A549 (cell line): Measurements from ENCODE around the gene TTC3. TPM values are rescaled to one million over a fixed set of nuclear protein-coding genes. Genes with fewer than 3 reads are reported as not detected.

Experiments used
- ATAC-seq, 2 experiments: fragments of 200-7000 bp in 1 of 2; fragments of >200 bp in 1 of 2; cut with Nextera tagmentation in 1 of 2; cut with Tn5 transposase in 1 of 2; 3 replicates each; pipeline versions ENCODE4 v1.8.0 to v1.9.1; 2018 to 2020; ENCODE audit warnings: mild to moderate bottlenecking in 1 of 2, moderate library complexity in 1 of 2
- CTCF ChIA-PET: fragments of 300-600 bp; sonication (Branson Sonifier 250); formaldehyde crosslinking; extraction: SDS; loops from one replicate; lab custom pipeline; 2021; ENCODE audit warnings: antibody characterized with exemption, inconsistent platforms; lab: Yijun Ruan, JAX
- POLR2A ChIA-PET: fragments of 350-600 bp; formaldehyde crosslinking; extraction: SDS; loops from one replicate; lab custom pipeline; 2021; ENCODE audit warnings: antibody characterized with exemption, inconsistent platforms; lab: Yijun Ruan, JAX
- DNase-seq, 2 experiments: peaks; one replicate each; pipeline versions ENCODE4 v3.0.0 to v3.0.0-alpha.2; 2011 to 2016; ENCODE audit warnings: low read depth in 1 of 2, low spot score in 1 of 2
- FAIRE-seq: peaks from 2 replicates; lab custom pipeline; 2011; peaks lifted over from hg19 to GRCh38; lab: Jason Lieb, UNC
- H3K27ac ChIP-seq, 2 experiments: fragments of >200 bp; sonication (Bioruptor Twin); formaldehyde crosslinking; 3 replicates each; pipeline ENCODE4 v1.5.1; 2016 to 2017
- H3K4me1 ChIP-seq: fragments of >200 bp; sonication (Bioruptor Twin); formaldehyde crosslinking; 3 replicates; pipeline ENCODE4 v1.6.1; 2016
- H3K4me2 ChIP-seq: fragments of >200 bp; sonication (Bioruptor Twin); formaldehyde crosslinking; 3 replicates; pipeline ENCODE4 v1.6.1; 2016
- H3K4me3 ChIP-seq: fragments of >200 bp; sonication (Bioruptor Twin); formaldehyde crosslinking; 3 replicates; pipeline ENCODE4 v1.5.1; 2016
- H3K9me3 ChIP-seq: fragments of >200 bp; sonication (Bioruptor Twin); formaldehyde crosslinking; 3 replicates; pipeline ENCODE4 v1.6.1; 2016
- ATOH8 ChIP-seq: fragments of 250-450 bp; sonication (Bioruptor Pico); IDR thresholded peaks from 2 replicates; pipeline ENCODE4 v1.5.0; 2020; ENCODE audit warnings: low read depth, mild to moderate bottlenecking, moderate library complexity
- CBX8 ChIP-seq: fragments of 200-600 bp; sonication (generic); IDR thresholded peaks from 2 replicates; pipeline ENCODE4 v1.6.1; 2016
- CHD2 ChIP-seq: fragments of 150-350 bp; IDR thresholded peaks from 2 replicates; pipeline ENCODE4 v1.6.1; 2014; ENCODE audit warnings: low read length; ENCODE audit not compliant: partially characterized antibody
- CHD4 ChIP-seq: fragments of 200-600 bp; sonication (generic); IDR thresholded peaks from 2 replicates; pipeline ENCODE4 v1.6.1; 2016; ENCODE audit warnings: antibody characterized with exemption, mild to moderate bottlenecking, borderline replicate concordance
- EHF ChIP-seq: fragments of 250-450 bp; sonication (Bioruptor Pico); IDR thresholded peaks from 2 replicates; pipeline ENCODE4 v1.5.0; 2020; ENCODE audit warnings: mild to moderate bottlenecking
- FOSL2 ChIP-seq, 2 experiments: fragments of 450-650 bp in 1 of 2; fragments of >200 bp in 1 of 2; sonication (Bioruptor Twin) in 1 of 2; formaldehyde crosslinking; IDR thresholded peaks; 2 replicates each; pipeline versions ENCODE4 v1.5.0 to v1.6.1; 2016 to 2020; ENCODE audit warnings: mild to moderate bottlenecking in 1 of 2, moderate library complexity in 1 of 2
- HDAC2 ChIP-seq: fragments of 200-600 bp; sonication (generic); IDR thresholded peaks from 2 replicates; pipeline ENCODE4 v1.6.1; 2016
- HES2 ChIP-seq: fragments of >200 bp; sonication (Bioruptor Twin); formaldehyde crosslinking; IDR thresholded peaks from 2 replicates; pipeline ENCODE4 v1.6.1; 2016
- HOXB13 ChIP-seq: fragments of 250-450 bp; sonication (Bioruptor Pico); IDR thresholded peaks from 2 replicates; pipeline ENCODE4 v1.5.0; 2020; ENCODE audit warnings: low read depth, mild to moderate bottlenecking, moderate library complexity
- HOXB5 ChIP-seq: fragments of 250-450 bp; sonication (Bioruptor Pico); IDR thresholded peaks from 2 replicates; pipeline ENCODE4 v1.5.0; 2020; ENCODE audit warnings: mild to moderate bottlenecking, moderate library complexity
- KDM5A ChIP-seq: fragments of 200-600 bp; sonication (generic); IDR thresholded peaks from 2 replicates; pipeline ENCODE4 v1.6.1; 2016; ENCODE audit warnings: antibody characterized with exemption, mild to moderate bottlenecking
- MAX ChIP-seq: IDR thresholded peaks from 2 replicates; pipeline ENCODE4 v1.6.1; 2012
- MYC ChIP-seq: IDR thresholded peaks from 2 replicates; pipeline ENCODE4 v1.6.1; 2012; ENCODE audit warnings: mild to moderate bottlenecking, inconsistent platforms, low read length, improper control_type of control experiment, borderline replicate concordance
- PBX3 ChIP-seq: IDR thresholded peaks from 2 replicates; pipeline ENCODE4 v1.6.1; 2012
- RCOR1 ChIP-seq: fragments of 150-350 bp; IDR thresholded peaks from 2 replicates; pipeline ENCODE4 v1.6.1; 2014; ENCODE audit warnings: antibody characterized with exemption, low read length, low read depth
- REST ChIP-seq: fragments of 200-600 bp; sonication (generic); IDR thresholded peaks from 2 replicates; pipeline ENCODE4 v1.6.1; 2016; ENCODE audit warnings: antibody characterized with exemption, mild to moderate bottlenecking, moderate library complexity
- SMC3 ChIP-seq: fragments of >200 bp; sonication (Bioruptor Twin); formaldehyde crosslinking; IDR thresholded peaks from 3 replicates; pipeline ENCODE4 v1.6.1; 2018; ENCODE audit warnings: inconsistent platforms
- USF2 ChIP-seq: fragments of 450-650 bp; IDR thresholded peaks from 2 replicates; pipeline ENCODE4 v1.6.1; 2014; ENCODE audit warnings: antibody characterized with exemption
- ZFP36 ChIP-seq: fragments of 450-650 bp; IDR thresholded peaks from 2 replicates; pipeline ENCODE4 v1.6.1; 2014; ENCODE audit warnings: borderline replicate concordance; ENCODE audit not compliant: partially characterized antibody
- WGBS: methylation state at CpG from one replicate; pipeline ENCODE4 v1.1.6; 2017; ENCODE audit errors: missing lambda C conversion rate; 5-methylcytosine and 5-hydroxymethylcytosine counted together
- polyA plus RNA-seq, 4 experiments: library from polyadenylated mRNA; depleted of rRNA in 3 of 4; stranded (reverse); fragments of >200 nt; fragmentation: RNase III in 1 of 4; extraction: RNeasy Plus Mini Kit Qiagen cat#74134 plus additional on column Dnase treatment in 1 of 4; gene quantifications; 2 replicates in 3 of 4; 3 replicates in 1 of 4; pipeline ENCODE4 v1.2.3, GENCODE V29; 2011 to 2017

The TTC3 gene
- polyA plus RNA-seq, 2 of the 4 experiments (the other 2 are of a cell fraction), result 34.2 to 62.2 TPM

GRCh38 chr21:37204580-37204979 lies 131.5 kb downstream of the TTC3 start:
- WGBS, result 91% methylated on average over 7 of the region's 7 CpGs
- no peaks in the 10 kb centered on the region for H3K9me3 ChIP-seq
- H3K27ac ChIP-seq, result no peak overlapping the region
- TF ChIP-seq CBX8 (no peak), HES2 (no peak), REST (no peak), KDM5A (no peak), CHD4 (no peak), HOXB13 (CRISPR knock-in tag) (no peak), RCOR1 (no peak), MAX (no peak), MYC (no peak), HDAC2 (no peak), USF2 (no peak), PBX3 (no peak), ATOH8 (no peak), HOXB5 (CRISPR knock-in tag) (no peak), ZFP36 (no peak), CHD2 (no peak), EHF (CRISPR knock-in tag) (no peak), SMC3 (no peak), FOSL2 (IDR thresholded peaks at IDR 0.05) (no peak), FOSL2 (CRISPR knock-in tag; IDR thresholded peaks at IDR 0.05) (no peak)
- POLR2A ChIA-PET, result no interaction called here
- ATAC-seq (no peak), FAIRE-seq (no peak), DNase-seq (no peak)
- CTCF ChIA-PET, result no interaction called here
- no peaks in the 10 kb centered on the region for H3K4me1 ChIP-seq
- no peak overlapping the region for H3K4me3 ChIP-seq
- no peak overlapping the region for H3K4me2 ChIP-seq

GRCh38 chr21:37206496-37206895 lies 133.4 kb downstream of the TTC3 start:
- Histone ChIP-seq H3K4me1 (no peaks in the 10 kb centered on the region), H3K4me3 (no peak overlapping the region), H3K9me3 (no peaks in the 10 kb centered on the region), H3K27ac (no peak overlapping the region), H3K4me2 (no peak overlapping the region)
- no peak for TF ChIP-seq ATOH8
- no peak for TF ChIP-seq RCOR1
- TF ChIP-seq ZFP36, result no peak
- no peak for ATAC-seq
- CTCF ChIA-PET, result no interaction called here
- DNase-seq, result no peak
- 93% methylated on average over 7 of the region's 7 CpGs for WGBS
- POLR2A ChIA-PET, result no interaction called here
- FAIRE-seq, result no peak
